K562 (cell line): ENCODE results near the gene SIDT2. TPM values are rescaled to one million over a fixed set of nuclear protein-coding genes. Genes with fewer than 3 reads are reported as not detected.

Source experiments
- ARID3B ChIP-seq: fragments of 250-450 bp; sonication (Bioruptor Pico); IDR thresholded peaks from 2 replicates; pipeline ENCODE4 v1.4.0; 2020; ENCODE audit warnings: borderline replicate concordance
- BACH1 ChIP-seq: fragments of 200-800 bp; sonication (Bioruptor generic); IDR thresholded peaks from 2 replicates; pipeline ENCODE4 v1.6.1; 2016; ENCODE audit warnings: missing genetic modification characterization, missing compliant biosample characterization
- CHD1 ChIP-seq: fragments of 200-600 bp; sonication (generic); IDR thresholded peaks from one replicate; pipeline ENCODE4 v1.6.1; 2012; ENCODE audit warnings: mild to moderate bottlenecking, moderate library complexity, low read length, inconsistent platforms
- COPS2 ChIP-seq: fragments of 450-650 bp; conservative IDR thresholded peaks from 2 replicates; pipeline ENCODE4 v1.6.1; 2016; ENCODE audit warnings: mild to moderate bottlenecking, moderate library complexity
- GTF2F1 ChIP-seq: IDR thresholded peaks from 2 replicates; pipeline ENCODE4 v1.6.1; 2011; ENCODE audit warnings: low read depth, low read length, improper control_type of control experiment
- HDAC8 ChIP-seq: fragments of 450-650 bp; IDR thresholded peaks from 2 replicates; pipeline ENCODE4 v1.6.1; 2016; ENCODE audit warnings: mild to moderate bottlenecking, missing genetic modification characterization, moderate library complexity, missing compliant biosample characterization
- JUN ChIP-seq, 2 experiments: sonication (generic) in 1 of 2; formaldehyde crosslinking in 1 of 2; IDR thresholded peaks; 2 replicates each; pipeline versions ENCODE4 v1.6.1 to v1.8.0; 2012 to 2022; ENCODE audit warnings: borderline replicate concordance in 2 of 2, mild to moderate bottlenecking in 2 of 2, improper control_type of control experiment in 1 of 2, low read depth in 1 of 2, low read length in 1 of 2, missing genetic modification reagents in 1 of 2
- PRDM10 ChIP-seq: fragments of 450-650 bp; IDR thresholded peaks from 2 replicates; pipeline ENCODE4 v1.6.1; 2018; ENCODE audit not compliant: partially characterized antibody
- PTTG1 ChIP-seq: fragments of 450-650 bp; IDR thresholded peaks from 2 replicates; pipeline ENCODE4 v1.6.1; 2016; ENCODE audit warnings: low read depth, mild to moderate bottlenecking, missing genetic modification characterization, missing compliant biosample characterization
- SUPT5H ChIP-seq: fragments of 450-650 bp; IDR thresholded peaks from 2 replicates; pipeline ENCODE4 v1.6.1; 2016
- TFE3 ChIP-seq: fragments of 450-650 bp; formaldehyde crosslinking; IDR thresholded peaks from 2 replicates; pipeline ENCODE4 v1.4.0; 2020; ENCODE audit warnings: mild to moderate bottlenecking, mixed read lengths
- ZBTB2 ChIP-seq: fragments of 450-650 bp; IDR thresholded peaks from 2 replicates; pipeline ENCODE4 v1.6.1; 2016; ENCODE audit warnings: antibody characterized with exemption
- ZNF57 ChIP-seq: fragments of 450-650 bp; formaldehyde crosslinking; IDR thresholded peaks from 2 replicates; pipeline ENCODE4 v1.4.0; 2020; ENCODE audit warnings: mild to moderate bottlenecking, moderate library complexity
- polyA plus RNA-seq, 8 experiments: library from polyadenylated mRNA; depleted of rRNA in 4 of 8; stranded (reverse) in 5 of 8; unstranded in 3 of 8; fragments of >200 nt; fragmentation: Nextera tagmentation in 2 of 8; fragmentation: Illumina TruSeq in 1 of 8; extraction: Ambion mirVana in 2 of 8; extraction: Trizol in 1 of 8; gene quantifications; 2 replicates each; pipeline versions ENCODE4 v1.2.1 to v1.2.3, GENCODE V29; 2011 to 2014; ENCODE audit warnings: inconsistent platforms in 1 of 8, missing spikeins in 1 of 8
- total RNA-seq, 7 experiments: library from RNA; depleted of rRNA in 6 of 7; stranded (reverse); fragments of >200 nt in 6 of 7; fragmentation: Illumina TruSeq in 2 of 7; extraction: Trizol in 2 of 7; gene quantifications; 2 replicates each; pipeline versions ENCODE4 v1.2.1 to v1.2.3, GENCODE V29; 2011 to 2021; ENCODE audit warnings: low replicate concordance in 1 of 7
- TF ChIP-seq, protein P1 (sequence below): fragments of 450-650 bp; IDR thresholded peaks from one replicate; pipeline ENCODE4 v1.6.1; 2018; ENCODE audit warnings: mild to moderate bottlenecking, moderate library complexity; ENCODE audit not compliant: partially characterized antibody
- TF ChIP-seq, protein P2 (sequence below), 2 experiments: fragments of 450-650 bp in 1 of 2; sonication (generic) in 1 of 2; formaldehyde crosslinking; conservative IDR thresholded peaks; 2 replicates each; pipeline versions ENCODE4 v1.4.0 to v1.8.1; 2020 to 2022; ENCODE audit warnings: mild to moderate bottlenecking in 1 of 2, missing genetic modification reagents in 1 of 2

Gene SIDT2
- total and polyA plus RNA-seq, 9 of the 15 experiments (the other 6 are each of a cell fraction or from before 2014, with no cell fraction given), result 2.4 to 20.2 (median 6.5) TPM

DNA sequence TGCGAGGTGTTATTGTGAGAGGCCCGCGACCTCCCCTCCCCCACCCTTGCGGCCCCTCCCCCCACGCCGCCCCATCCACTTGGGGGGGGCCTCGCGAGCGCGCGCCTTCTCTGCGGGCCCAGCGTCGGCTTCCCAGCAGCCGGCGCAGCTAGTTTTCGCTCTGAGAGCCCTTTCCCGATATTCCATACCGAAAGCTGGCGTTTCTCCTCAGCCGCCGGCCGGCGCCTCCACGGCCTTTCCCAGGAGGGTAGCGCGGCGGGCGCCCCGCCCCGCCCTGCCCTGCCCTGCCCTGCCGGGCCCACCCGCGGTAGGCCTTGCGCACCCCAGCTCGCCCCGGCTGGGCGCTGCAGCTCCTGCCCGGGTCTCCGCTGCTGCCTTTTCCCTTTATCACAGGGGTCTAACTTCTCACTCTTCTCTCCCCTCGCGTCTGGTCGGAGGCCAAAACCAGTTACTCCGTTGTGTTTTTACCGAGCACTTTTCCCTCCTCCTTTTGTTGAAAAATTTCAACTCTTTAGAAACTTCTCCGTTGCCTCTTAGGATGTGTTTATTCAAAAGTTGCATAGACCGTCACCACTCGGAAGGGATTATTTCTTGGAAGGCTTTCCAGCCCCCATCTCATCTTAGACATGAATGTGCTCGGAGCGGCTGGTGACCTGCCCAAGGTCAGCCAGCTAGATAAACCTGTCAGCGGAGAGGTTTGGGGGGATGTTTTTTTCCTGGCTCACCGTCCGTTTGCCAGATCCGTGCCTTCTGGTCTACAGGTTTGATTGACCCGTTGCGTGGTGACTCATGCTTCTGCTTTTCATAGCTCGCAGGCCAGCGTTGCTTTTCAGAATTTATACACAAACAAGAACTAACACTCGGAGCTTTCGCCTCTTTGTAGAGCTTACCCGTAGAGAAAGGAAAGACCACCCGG lies 33.8 kb upstream of the SIDT2 start (continued):
- TF ChIP-seq JUN (IDR thresholded peaks at IDR 0.05; ENCODE audit: borderline replicate concordance, low read depth, low read length) (peak; percentile 27; the same call in 1 of the 2 replicates), JUN (CRISPR knock-in tag; IDR thresholded peaks at IDR 0.05; ENCODE audit: borderline replicate concordance) (no peak), PTTG1 (tag) (no peak), GTF2F1 (no peak), ARID3B (CRISPR knock-in tag) (no peak), ZBTB2 (no peak), PRDM10 (no peak), BACH1 (no peak), TFE3 (CRISPR knock-in tag) (no peak), COPS2 (no peak), HDAC8 (tag) (no peak), ZNF57 (CRISPR knock-in tag) (no peak), SUPT5H (no peak), CHD1 (peak; percentile 96)
- TF ChIP-seq, protein P1, sequence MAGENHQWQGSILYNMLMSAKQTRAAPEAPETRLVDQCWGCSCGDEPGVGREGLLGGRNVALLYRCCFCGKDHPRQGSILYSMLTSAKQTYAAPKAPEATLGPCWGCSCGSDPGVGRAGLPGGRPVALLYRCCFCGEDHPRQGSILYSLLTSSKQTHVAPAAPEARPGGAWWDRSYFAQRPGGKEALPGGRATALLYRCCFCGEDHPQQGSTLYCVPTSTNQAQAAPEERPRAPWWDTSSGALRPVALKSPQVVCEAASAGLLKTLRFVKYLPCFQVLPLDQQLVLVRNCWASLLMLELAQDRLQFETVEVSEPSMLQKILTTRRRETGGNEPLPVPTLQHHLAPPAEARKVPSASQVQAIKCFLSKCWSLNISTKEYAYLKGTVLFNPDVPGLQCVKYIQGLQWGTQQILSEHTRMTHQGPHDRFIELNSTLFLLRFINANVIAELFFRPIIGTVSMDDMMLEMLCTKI, result no peak
- TF ChIP-seq, protein P2, sequence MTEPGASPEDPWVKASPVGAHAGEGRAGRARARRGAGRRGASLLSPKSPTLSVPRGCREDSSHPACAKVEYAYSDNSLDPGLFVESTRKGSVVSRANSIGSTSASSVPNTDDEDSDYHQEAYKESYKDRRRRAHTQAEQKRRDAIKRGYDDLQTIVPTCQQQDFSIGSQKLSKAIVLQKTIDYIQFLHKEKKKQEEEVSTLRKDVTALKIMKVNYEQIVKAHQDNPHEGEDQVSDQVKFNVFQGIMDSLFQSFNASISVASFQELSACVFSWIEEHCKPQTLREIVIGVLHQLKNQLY (CRISPR knock-in tag; conservative IDR thresholded peaks at IDR 0.05), result no peak
